Colonic mucosa (tissue), 4 donors: ENCODE results near the gene LETMD1. TPM values are rescaled to one million over a fixed set of nuclear protein-coding genes. Genes with fewer than 3 reads are reported as not detected.

ENCODE experiments used
- DNase-seq: peaks from one replicate; pipeline ENCODE4 v3.0.0-alpha.2; 2020
- H3K27ac ChIP-seq: fragments of 200-600 bp; one replicate; pipeline ENCODE4 v1.8.0; 2021
- H3K27me3 ChIP-seq: fragments of 200-600 bp; one replicate; pipeline ENCODE4 v1.8.0; 2021
- H3K36me3 ChIP-seq: fragments of 200-600 bp; one replicate; pipeline ENCODE4 v1.8.0; 2021
- H3K4me1 ChIP-seq: fragments of 200-600 bp; one replicate; pipeline ENCODE4 v1.8.0; 2021; ENCODE audit warnings: mild to moderate bottlenecking
- H3K4me3 ChIP-seq: fragments of 200-600 bp; one replicate; pipeline ENCODE4 v1.8.0; 2021
- H3K9ac ChIP-seq, 2 donors: one replicate each; pipeline ENCODE4 v1.7.0; 2013; ENCODE audit warnings: control low read depth in 2 of 2, low read depth in 2 of 2, low read length in 2 of 2
- H3K9me3 ChIP-seq: fragments of 200-600 bp; one replicate; pipeline ENCODE4 v1.8.0; 2021
- CTCF ChIP-seq: fragments of 200-600 bp; IDR thresholded peaks from one replicate; pipeline ENCODE4 v1.8.0; 2022; ENCODE audit warnings: antibody characterized with exemption, mild to moderate bottlenecking
- intact Hi-C: fragments of 100-400 bp; cut with DNase I; formaldehyde crosslinking; loops from one replicate; pipeline ENCODE4 v1.14.1; 2022
- total RNA-seq, 2 donors: library from RNA; stranded (reverse); fragmentation: NEBNext Ultra II Directional in 1 of 2; extraction: Animal tissue kit (Norgen Biotek cat#: 25700) in 1 of 2; gene quantifications; one replicate each; pipeline ENCODE4 v1.2.1, GENCODE V29; 2021
- donor health status: healthy.
- donor health status: DM: no; HTN: no; CAD: no.
- donor health status: DM: no; HTN: no; CAD: no.

LETMD1 gene
- total RNA-seq, 2 donors from 2014 or later, result 54.8 to 67.8 TPM

GRCh38 chr12:51098611-51099010 is 50.5 kb downstream of the LETMD1 start:
- no peaks in the 10 kb centered on the region for H3K9me3 ChIP-seq
- no peaks in the 10 kb centered on the region for H3K4me1 ChIP-seq
- no peak overlapping the region for H3K4me3 ChIP-seq
- peaks cover 8% of the 10 kb centered on the region for H3K36me3 ChIP-seq
- H3K9ac ChIP-seq, result no peak overlapping the region
- no peaks in the 10 kb centered on the region for H3K27me3 ChIP-seq
- no peak for DNase-seq
- no peak overlapping the region for H3K27ac ChIP-seq
- intact Hi-C loops, result no loop called here
- no peak for TF ChIP-seq CTCF

- Histone ChIP-seq H3K9me3 (no peaks in the 10 kb centered on the region), H3K27me3 (no peaks in the 10 kb centered on the region), H3K36me3 (peaks cover 8% of the 10 kb centered on the region), H3K27ac (no peak overlapping the region), H3K4me1 (no peaks in the 10 kb centered on the region), H3K4me3 (no peak overlapping the region), H3K9ac (no peak overlapping the region)
- intact Hi-C loops, result no loop called here
- no peak for TF ChIP-seq CTCF
- no peak for DNase-seq
These were observed 55.9 kb downstream of the LETMD1 start for GRCh38 chr12:51103977-51104376.

- Histone ChIP-seq H3K36me3 (no peaks in the 10 kb centered on the region), H3K9ac (no peak overlapping the region), H3K27ac (no peak overlapping the region), H3K4me3 (no peak overlapping the region), H3K9me3 (no peaks in the 10 kb centered on the region), H3K4me1 (no peaks in the 10 kb centered on the region), H3K27me3 (no peaks in the 10 kb centered on the region)
- TF ChIP-seq CTCF, result no peak
- no peak for DNase-seq
- intact Hi-C loops, result no loop called here
These were observed 60.0 kb downstream of the LETMD1 start for GRCh38 chr12:51108136-51108535.

Other genes starting within 250 kb of the LETMD1 start
- gene TMPRSS12, start 205.4 kb upstream of the LETMD1 start, total RNA-seq, result not detected
- not detected for gene HIGD1C, start 95.8 kb upstream of the LETMD1 start, total RNA-seq
- 10 to 100 TPM; 51.6 to 52.0 TPM for gene SLC11A2, start 21.9 kb upstream of the LETMD1 start, total RNA-seq
- 10 to 100 TPM; 13.6 to 17.1 TPM for gene CSRNP2, start 35.3 kb downstream of the LETMD1 start, total RNA-seq
- gene TFCP2, start 124.8 kb downstream of the LETMD1 start, total RNA-seq, result 10 to 100 TPM; 24.4 to 30.9 TPM
- 1 to 10 TPM; 4.9 to 5.6 TPM for gene POU6F1, start 169.7 kb downstream of the LETMD1 start, total RNA-seq
- 100 to 1,000 TPM; 220 to 291 TPM for gene DAZAP2, start 190.5 kb downstream of the LETMD1 start, total RNA-seq
- gene SMAGP, start 222.1 kb downstream of the LETMD1 start, total RNA-seq, result 100 to 1,000 TPM in 1 of 2 donors, 10 to 100 TPM in 1; 74.4 to 119 TPM